HUES48 (cell line): Measurements from ENCODE around the gene CPEB3.
"Not testable (repeated sequence)": the region's sequence is repeated elsewhere in the genome, so short reads cannot be mapped to it uniquely, and the experiment has no call there.

Source experiments
- H3K27ac ChIP-seq: one replicate; pipeline ENCODE4 v1.7.0; 2013; ENCODE audit warnings: low read depth, low read length, inconsistent platforms
- H3K27me3 ChIP-seq: 2 replicates; pipeline ENCODE4 v1.6.1; 2013; ENCODE audit warnings: mild to moderate bottlenecking, low read length; ENCODE audit not compliant: control insufficient read depth, insufficient read depth
- H3K36me3 ChIP-seq: 2 replicates; pipeline ENCODE4 v1.6.1; 2013; ENCODE audit warnings: low read length; ENCODE audit not compliant: control insufficient read depth, insufficient read depth
- H3K4me1 ChIP-seq: 2 replicates; pipeline ENCODE4 v1.6.1; 2013; ENCODE audit warnings: mild to moderate bottlenecking, low read length; ENCODE audit not compliant: control insufficient read depth, insufficient read depth
- H3K4me3 ChIP-seq: 2 replicates; pipeline ENCODE4 v1.5.1; 2013; ENCODE audit warnings: mild to moderate bottlenecking, low read depth, low read length
- H3K9ac ChIP-seq: 2 replicates; pipeline ENCODE4 v1.6.1; 2013; ENCODE audit warnings: mild to moderate bottlenecking, low read depth, low read length, moderate library complexity
- H3K9me3 ChIP-seq: 2 replicates; pipeline ENCODE4 v1.6.1; 2013; ENCODE audit warnings: low read length; ENCODE audit not compliant: control insufficient read depth, insufficient read depth

The CPEB3 gene

GRCh38 chr10:92142512-92142911 is 148.4 kb downstream of the CPEB3 start:
- H3K27me3 ChIP-seq = no peaks in the 10 kb centered on the region
- no peaks in the 10 kb centered on the region for H3K4me1 ChIP-seq
- no peak overlapping the region for H3K4me3 ChIP-seq
- no peak overlapping the region for H3K27ac ChIP-seq
- H3K9ac ChIP-seq = no peak overlapping the region
- no peaks in the 10 kb centered on the region for H3K36me3 ChIP-seq
- no peaks in the 10 kb centered on the region for H3K9me3 ChIP-seq

GRCh38 chr10:92141147-92141546 is 149.7 kb downstream of the CPEB3 start:
- not testable (repeated sequence) for H3K9ac ChIP-seq, H3K27ac ChIP-seq, H3K27me3 ChIP-seq, H3K4me3 ChIP-seq, H3K36me3 ChIP-seq, H3K4me1 ChIP-seq, H3K9me3 ChIP-seq

- H3K36me3 ChIP-seq, H3K4me3 ChIP-seq, H3K4me1 ChIP-seq, H3K27me3 ChIP-seq, H3K9ac ChIP-seq, H3K9me3 ChIP-seq, H3K27ac ChIP-seq: not testable (repeated sequence)
Measured at GRCh38 chr10:92134049-92134448, 156.8 kb downstream of the CPEB3 start.

DNA sequence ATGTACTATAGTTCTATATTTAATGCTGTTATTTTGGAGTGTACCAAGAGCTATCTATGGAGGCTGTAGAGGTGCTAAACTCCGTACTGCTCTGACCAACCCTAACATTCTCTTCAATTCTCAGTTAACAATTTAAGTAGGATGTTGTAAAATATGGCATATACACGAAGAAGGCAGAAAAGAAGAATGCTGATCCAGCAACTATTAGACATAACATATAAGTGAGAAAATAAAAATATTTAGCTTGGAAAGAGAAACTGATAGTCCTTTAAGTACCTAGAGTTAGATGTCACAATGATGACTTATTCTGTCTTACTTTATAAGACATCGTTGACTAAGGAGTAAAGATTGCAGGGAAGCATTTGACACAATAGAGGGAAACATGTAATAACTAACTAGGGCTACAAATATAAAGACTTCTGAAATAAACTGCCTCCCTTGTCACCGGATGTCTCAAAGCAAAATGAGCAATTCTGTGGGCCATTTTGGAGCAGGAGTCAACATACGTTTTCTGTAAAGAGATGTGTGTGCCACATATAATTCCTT is 159.5 kb downstream of the CPEB3 start:
- H3K9ac ChIP-seq = no peak overlapping the region
- H3K36me3 ChIP-seq = no peaks in the 10 kb centered on the region
- no peak overlapping the region for H3K27ac ChIP-seq
- H3K9me3 ChIP-seq = no peaks in the 10 kb centered on the region
- no peak overlapping the region for H3K4me3 ChIP-seq
- no peaks in the 10 kb centered on the region for H3K27me3 ChIP-seq
- no peaks in the 10 kb centered on the region for H3K4me1 ChIP-seq

- Histone ChIP-seq H3K9ac (no peak overlapping the region), H3K4me1 (no peaks in the 10 kb centered on the region), H3K4me3 (no peak overlapping the region)
Measured at GRCh38 chr10:92130622-92131274, 160.1 kb downstream of the CPEB3 start.

GRCh38 chr10:92126100-92126650 is 164.7 kb downstream of the CPEB3 start:
- H3K4me3 ChIP-seq = no peak overlapping the region
- H3K27me3 ChIP-seq = no peaks in the 10 kb centered on the region
- no peaks in the 10 kb centered on the region for H3K4me1 ChIP-seq

More at GRCh38 chr10:92130622-92131274, 160.1 kb downstream of the CPEB3 start:
- H3K27ac ChIP-seq = no peak overlapping the region
- no peaks in the 10 kb centered on the region for H3K27me3 ChIP-seq
- H3K36me3 ChIP-seq = no peaks in the 10 kb centered on the region
- H3K9me3 ChIP-seq = no peaks in the 10 kb centered on the region

GRCh38 chr10:92125144-92125543 is 165.7 kb downstream of the CPEB3 start:
- Histone ChIP-seq H3K27ac (no peak overlapping the region), H3K27me3 (no peaks in the 10 kb centered on the region)

More at GRCh38 chr10:92126100-92126650, 164.7 kb downstream of the CPEB3 start:
- Histone ChIP-seq H3K27ac (no peak overlapping the region), H3K9me3 (no peaks in the 10 kb centered on the region), H3K36me3 (no peaks in the 10 kb centered on the region), H3K9ac (no peak overlapping the region)

DNA sequence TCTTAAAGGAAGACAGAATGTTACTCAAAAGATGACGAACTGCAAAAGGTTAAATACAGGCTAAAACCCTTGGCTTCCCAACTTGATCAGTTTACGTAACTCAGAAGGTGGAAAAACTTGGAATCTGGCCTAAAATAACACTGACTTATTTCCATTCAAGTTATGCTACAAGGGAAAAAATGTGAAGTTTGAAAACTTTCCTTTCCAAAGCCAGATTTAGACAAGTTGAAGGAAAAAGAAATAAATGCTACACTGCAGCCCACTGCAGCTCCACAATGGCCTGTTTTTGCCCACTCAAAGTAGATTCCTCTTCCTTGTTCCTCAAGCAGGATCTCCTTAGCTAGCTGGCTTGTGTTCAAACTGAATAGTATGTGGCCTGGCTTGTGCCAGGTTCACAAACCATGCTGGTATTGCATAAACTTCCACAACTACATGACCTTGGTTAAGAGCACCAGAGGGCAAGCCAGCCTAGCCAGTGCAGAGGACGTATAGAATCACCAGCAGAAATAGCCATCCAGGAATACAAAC is 166.2 kb downstream of the CPEB3 start:
- Histone ChIP-seq H3K9ac (no peak overlapping the region), H3K27ac (no peak overlapping the region), H3K9me3 (no peaks in the 10 kb centered on the region), H3K4me1 (no peaks in the 10 kb centered on the region), H3K4me3 (no peak overlapping the region), H3K27me3 (no peaks in the 10 kb centered on the region), H3K36me3 (no peaks in the 10 kb centered on the region)

More at GRCh38 chr10:92125144-92125543, 165.7 kb downstream of the CPEB3 start:
- H3K9ac ChIP-seq = no peak overlapping the region
- H3K9me3 ChIP-seq = no peaks in the 10 kb centered on the region
- no peaks in the 10 kb centered on the region for H3K4me1 ChIP-seq
- no peak overlapping the region for H3K4me3 ChIP-seq
- H3K36me3 ChIP-seq = no peaks in the 10 kb centered on the region

DNA sequence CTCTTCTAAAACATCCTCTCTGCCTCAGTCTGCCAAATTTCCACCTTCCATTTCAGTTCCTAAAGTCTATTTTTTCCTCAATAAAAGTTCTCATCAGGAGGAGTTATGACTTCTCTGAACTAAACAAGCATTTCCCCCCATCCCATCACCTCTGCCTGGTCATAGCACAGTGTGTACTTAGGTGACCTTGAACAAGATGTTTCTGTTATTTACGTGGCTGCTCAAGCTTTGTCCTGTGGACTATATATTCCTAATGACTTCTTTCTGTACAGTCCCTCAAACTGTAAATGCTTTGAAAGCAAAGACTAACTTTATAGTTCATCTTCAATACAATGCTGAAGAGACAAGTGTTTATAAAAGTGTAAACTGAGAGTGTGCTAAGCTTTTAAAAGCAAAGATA is 166.9 kb downstream of the CPEB3 start:
- Histone ChIP-seq H3K9me3 (no peaks in the 10 kb centered on the region), H3K4me1 (no peaks in the 10 kb centered on the region), H3K4me3 (no peak overlapping the region), H3K27ac (no peak overlapping the region), H3K9ac (no peak overlapping the region), H3K27me3 (no peaks in the 10 kb centered on the region), H3K36me3 (no peaks in the 10 kb centered on the region)

GRCh38 chr10:92122941-92123450 is 167.9 kb downstream of the CPEB3 start:
- H3K9ac ChIP-seq = no peak overlapping the region
- H3K27me3 ChIP-seq = no peaks in the 10 kb centered on the region
- no peaks in the 10 kb centered on the region for H3K36me3 ChIP-seq
- no peak overlapping the region for H3K27ac ChIP-seq
- no peaks in the 10 kb centered on the region for H3K9me3 ChIP-seq
- H3K4me1 ChIP-seq = no peaks in the 10 kb centered on the region
- H3K4me3 ChIP-seq = no peak overlapping the region
